Activated CD4-positive, CD25-positive, alpha-beta regulatory T cell treated with anti-CD3 and anti-CD28 coated beads, Interleukin-2, amount 50 U/mL, for 16 hours (primary cell): ENCODE measurements around the gene GBGT1.

Experiments used
- DNase-seq: peaks from one replicate; pipeline ENCODE4 v3.0.0-alpha.2; 2020; ENCODE audit warnings: low read depth, low spot score

The GBGT1 gene

GRCh38 chr9:133113949-133114885, 49.5 kb downstream of the GBGT1 start:
- no peak for DNase-seq

- DNase-seq, result no peak
Measured at GRCh38 chr9:133113163-133113948, 50.4 kb downstream of the GBGT1 start.

GRCh38 chr9:133112663-133113026, 51.1 kb downstream of the GBGT1 start:
- no peak for DNase-seq

- DNase-seq, result no peak
Measured at GRCh38 chr9:133111808-133112662, 51.7 kb downstream of the GBGT1 start.

- no peak for DNase-seq
Measured at GRCh38 chr9:133109931-133110650, 53.6 kb downstream of the GBGT1 start.

- DNase-seq, result no peak
Measured at GRCh38 chr9:133108794-133109641, 54.7 kb downstream of the GBGT1 start.

- DNase-seq, result no peak
Measured at GRCh38 chr9:133107961-133108793, 55.5 kb downstream of the GBGT1 start.

GRCh38 chr9:133107245-133107722, 56.4 kb downstream of the GBGT1 start:
- no peak for DNase-seq

GRCh38 chr9:133106511-133107244, 57.0 kb downstream of the GBGT1 start:
- no peak for DNase-seq

- DNase-seq, result no peak
Measured at GRCh38 chr9:133105461-133105770, 58.3 kb downstream of the GBGT1 start.

- no peak for DNase-seq
Measured at GRCh38 chr9:133104718-133105460, 58.8 kb downstream of the GBGT1 start.

GRCh38 chr9:133103987-133104505, 59.7 kb downstream of the GBGT1 start:
- no peak for DNase-seq

GRCh38 chr9:133103183-133103986, 60.3 kb downstream of the GBGT1 start:
- peak; percentile 33 for DNase-seq
